Measurements from ENCODE around the gene KCNQ1OT1. TPM values are rescaled to one million over a fixed set of nuclear protein-coding genes. Genes with fewer than 3 reads are reported as not detected.

The KCNQ1OT1 gene
- total and polyA plus RNA-seq, 9 of the 15 experiments (the other 6 are each of a cell fraction or from before 2014, with no cell fraction given): 0.04 to 2.3 (median 0.74) TPM

GRCh38 chr11:2647167-2647566, 52.6 kb downstream of the KCNQ1OT1 start:
- FAIRE-seq: no peak
- H3K4me3 ChIP-seq: no peak overlapping the region
- H2AFZ ChIP-seq (ENCODE audit: low read depth, low read length): no peak overlapping the region
- intact Hi-C loops (cut with micrococcal nuclease) (no loop called here), in situ Hi-C loops (cut with MboI) (no loop called here)
- no peaks in the 10 kb centered on the region for H3K79me2 ChIP-seq (ENCODE audit: control insufficient read depth, insufficient read depth, low read length)
- H3K4me1 ChIP-seq (replicated peaks in 1 of 2; ENCODE audit: control insufficient read depth in 2 of 2, insufficient read depth in 2 of 2, low read length in 2 of 2): no peaks in the 10 kb centered on the region
- no peak for TF ChIP-seq MED1 (CRISPR knock-in tag; IDR thresholded peaks at IDR 0.05; ENCODE audit: borderline replicate concordance)
- 0 out of 2 replicates have a peak, but pooled peaks have one; percentile 46 for TF ChIP-seq ZNF324 (CRISPR knock-in tag; IDR thresholded peaks at IDR 0.05)
- no peak overlapping the region for H3K4me2 ChIP-seq (ENCODE audit: insufficient read depth, low read length)
- CTCF ChIA-PET (ENCODE audit: low intra/inter-chr PET ratio): no interaction called here
- no peaks in the 10 kb centered on the region for H3K27me3 ChIP-seq (ENCODE audit: control insufficient read depth in 2 of 2, insufficient read depth in 2 of 2, low read length in 2 of 2)
- H3K9me3 ChIP-seq (replicated peaks; ENCODE audit: control insufficient read depth, insufficient read depth, low read depth, low read length): peaks cover 30% of the 10 kb centered on the region
- no peaks in the 10 kb centered on the region for H3K9me1 ChIP-seq (ENCODE audit: control insufficient read depth, insufficient read depth, low read length)
- no peaks in the 10 kb centered on the region for H3K36me3 ChIP-seq (ENCODE audit: control insufficient read depth, insufficient read depth, low read length)
- no peak for ATAC-seq
- no peaks in the 10 kb centered on the region for H4K20me1 ChIP-seq (replicated peaks; ENCODE audit: control insufficient read depth, insufficient read depth, low read length)
- no peak for DNase-seq (ENCODE audit: extremely low read depth in 1 of 4, low spot score in 3 of 4)
- no peak overlapping the region for H3K9ac ChIP-seq (ENCODE audit: insufficient read depth in 1 of 2, low read depth in 2 of 2, low read length in 2 of 2)
- POLR2A ChIA-PET: no interaction called here
- no peak overlapping the region for H3K27ac ChIP-seq (ENCODE audit: extremely low read depth, low read depth, low read length)
- BruUV-seq (replicated peaks): no TSS peak
- WGBS (ENCODE audit: insufficient coverage, low coverage, missing lambda C conversion rate): 48% methylated on average over 1 of the region's 1 CpG

- WGBS (ENCODE audit: insufficient coverage, low coverage, missing lambda C conversion rate): 0% methylated on average over 1 of the region's 1 CpG
- H3K4me1 ChIP-seq (replicated peaks in 1 of 2; ENCODE audit: control insufficient read depth in 2 of 2, insufficient read depth in 2 of 2, low read length in 2 of 2): no peaks in the 10 kb centered on the region
- intact Hi-C loops (cut with micrococcal nuclease): no loop called here
- in situ Hi-C loops (cut with MboI): no loop called here
- no peak overlapping the region for H3K9ac ChIP-seq (ENCODE audit: insufficient read depth in 1 of 2, low read depth in 2 of 2, low read length in 2 of 2)
- no peaks in the 10 kb centered on the region for H3K27me3 ChIP-seq (ENCODE audit: control insufficient read depth in 2 of 2, insufficient read depth in 2 of 2, low read length in 2 of 2)
- H3K9me1 ChIP-seq (ENCODE audit: control insufficient read depth, insufficient read depth, low read length): no peaks in the 10 kb centered on the region
- no peaks in the 10 kb centered on the region for H3K79me2 ChIP-seq (ENCODE audit: control insufficient read depth, insufficient read depth, low read length)
- no peaks in the 10 kb centered on the region for H3K36me3 ChIP-seq (ENCODE audit: control insufficient read depth, insufficient read depth, low read length)
- ChIA-PET POLR2A (no interaction called here), CTCF (ENCODE audit: low intra/inter-chr PET ratio) (no interaction called here)
- H3K9me3 ChIP-seq (replicated peaks; ENCODE audit: control insufficient read depth, insufficient read depth, low read depth, low read length): peaks cover 22% of the 10 kb centered on the region
- no peak overlapping the region for H3K27ac ChIP-seq (ENCODE audit: extremely low read depth, low read depth, low read length)
- FAIRE-seq: no peak
- peak in 1 of 4 experiments; percentile 3 for DNase-seq (ENCODE audit: extremely low read depth in 1 of 4, low spot score in 3 of 4)
- no peak overlapping the region for H3K4me2 ChIP-seq (ENCODE audit: insufficient read depth, low read length)
- H2AFZ ChIP-seq (ENCODE audit: low read depth, low read length): no peak overlapping the region
- no peaks in the 10 kb centered on the region for H4K20me1 ChIP-seq (replicated peaks; ENCODE audit: control insufficient read depth, insufficient read depth, low read length)
- ATAC-seq: no peak
- no peak overlapping the region for H3K4me3 ChIP-seq
- BruUV-seq (replicated peaks): no TSS peak
- TF ChIP-seq PHF21A (IDR thresholded peaks at IDR 0.05; ENCODE audit: borderline replicate concordance, low read depth) (no peak), RBM22 (IDR thresholded peaks at IDR 0.05; ENCODE audit: low read depth, low read length, poor library complexity, severe bottlenecking) (no peak), RBM39 (optimal IDR thresholded peaks at IDR 0.05; ENCODE audit: low read depth, low read length) (no peak), TCFL5 (CRISPR knock-in tag; conservative IDR thresholded peaks at IDR 0.05) (no peak), ZNF311 (CRISPR knock-in tag; IDR thresholded peaks at IDR 0.05) (no peak), TSHZ1 (CRISPR knock-in tag; IDR thresholded peaks at IDR 0.05) (no peak), RBBP5 (IDR thresholded peaks at IDR 0.05; ENCODE audit: borderline replicate concordance, insufficient read depth, low read length, poor library complexity, severe bottlenecking) (no peak), MNT (conservative IDR thresholded peaks at IDR 0.05) (no peak), TARDBP (IDR thresholded peaks at IDR 0.05) (no peak), ZNF551 (CRISPR knock-in tag; IDR thresholded peaks at IDR 0.05) (no peak)
These were observed 54.0 kb downstream of the KCNQ1OT1 start for GRCh38 chr11:2645779-2646118.
